PC-9 (cell line): ENCODE measurements around the gene GREB1L. TPM values are rescaled to one million over a fixed set of nuclear protein-coding genes. Genes with fewer than 3 reads are reported as not detected.

Experiments used
- BruUV-seq: library from RNA; stranded (reverse); fragments of 400-500 nt; replicated peaks from 2 replicates; lab custom pipeline; 2021; lab: Mats Ljungman, UMichigan
- CTCF ChIA-PET: fragments of 300-600 bp; sonication (Branson Sonifier 250); formaldehyde crosslinking; loops from one replicate; lab custom pipeline; 2022; ENCODE audit warnings: antibody characterized with exemption; lab: Charles Lee
- POLR2A ChIA-PET: fragments of 300-600 bp; sonication (Branson Sonifier 250); formaldehyde crosslinking; loops from one replicate; lab custom pipeline; 2022; ENCODE audit warnings: antibody characterized with exemption; ENCODE audit not compliant: unreplicated experiment; lab: Charles Lee
- DNase-seq, 2 experiments: peaks; one replicate each; pipeline versions ENCODE4 v3.0.0 to v3.0.0-alpha.2; 2015 to 2022; ENCODE audit warnings: mixed read lengths in 1 of 2
- H2AFZ ChIP-seq: fragments of 200-600 bp; sonication (generic); 2 replicates; pipeline ENCODE4 v1.8.1; 2017; ENCODE audit warnings: antibody characterized with exemption
- H3F3A ChIP-seq: fragments of 200-600 bp; sonication (generic); 2 replicates; pipeline ENCODE4 v1.8.1; 2017; ENCODE audit warnings: antibody characterized with exemption, mild to moderate bottlenecking, low read depth; ENCODE audit not compliant: insufficient read depth
- H3K27ac ChIP-seq: fragments of 200-600 bp; sonication (generic); 2 replicates; pipeline ENCODE4 v1.6.1; 2016; ENCODE audit warnings: mixed run types
- H3K27me3 ChIP-seq: fragments of 200-600 bp; sonication (generic); 2 replicates; pipeline ENCODE4 v1.6.1; 2016; ENCODE audit warnings: low read depth, mixed run types; ENCODE audit not compliant: insufficient read depth
- H3K36me3 ChIP-seq: fragments of 200-600 bp; sonication (generic); 2 replicates; pipeline ENCODE4 v1.6.1; 2016; ENCODE audit warnings: low read depth, mixed run types
- H3K4me1 ChIP-seq: fragments of 200-600 bp; sonication (generic); replicated peaks from 2 replicates; pipeline ENCODE4 v1.6.1; 2016; ENCODE audit warnings: mixed run types; ENCODE audit not compliant: insufficient read depth
- H3K4me2 ChIP-seq: fragments of 200-600 bp; sonication (generic); 2 replicates; pipeline ENCODE4 v1.6.1; 2017; ENCODE audit warnings: mixed run types
- H3K4me3 ChIP-seq: fragments of 200-600 bp; sonication (generic); 2 replicates; pipeline ENCODE4 v1.6.1; 2016; ENCODE audit warnings: mixed run types
- H3K79me2 ChIP-seq: fragments of 200-600 bp; sonication (generic); 2 replicates; pipeline ENCODE4 v1.6.1; 2017; ENCODE audit warnings: low read depth, mixed run types
- H3K9me2 ChIP-seq: fragments of 200-600 bp; sonication (generic); 2 replicates; pipeline ENCODE4 v1.8.1; 2017; ENCODE audit warnings: mild to moderate bottlenecking; ENCODE audit not compliant: insufficient read depth
- H3K9me3 ChIP-seq: fragments of 200-600 bp; sonication (generic); 2 replicates; pipeline ENCODE4 v1.8.1; 2016; ENCODE audit warnings: low read depth; ENCODE audit not compliant: insufficient read depth
- H4K20me1 ChIP-seq: fragments of 200-600 bp; sonication (generic); 2 replicates; pipeline ENCODE4 v1.8.1; 2017; ENCODE audit not compliant: insufficient read depth
- EZH2 ChIP-seq: fragments of 200-600 bp; sonication (generic); IDR thresholded peaks from 2 replicates; pipeline ENCODE4 v1.8.0; 2017; ENCODE audit warnings: antibody characterized with exemption, low read depth
- intact Hi-C: fragments of 100-400 bp; cut with micrococcal nuclease; formaldehyde crosslinking; loops from one replicate; pipeline ENCODE4 v1.10.0; 2022; ENCODE audit not compliant: unreplicated experiment
- total RNA-seq: library from RNA; stranded (reverse); gene quantifications from 2 replicates; pipeline ENCODE4 v1.2.3, GENCODE V29; 2021
- TF ChIP-seq, protein P1 (sequence below): fragments of 200-600 bp; sonication (generic); conservative IDR thresholded peaks from 2 replicates; pipeline ENCODE4 v1.6.1; 2017; ENCODE audit warnings: mixed run types, antibody characterized with exemption, mild to moderate bottlenecking, moderate library complexity

Gene GREB1L
- total RNA-seq, 1 experiment from 2014 or later = 6.0 TPM

DNA sequence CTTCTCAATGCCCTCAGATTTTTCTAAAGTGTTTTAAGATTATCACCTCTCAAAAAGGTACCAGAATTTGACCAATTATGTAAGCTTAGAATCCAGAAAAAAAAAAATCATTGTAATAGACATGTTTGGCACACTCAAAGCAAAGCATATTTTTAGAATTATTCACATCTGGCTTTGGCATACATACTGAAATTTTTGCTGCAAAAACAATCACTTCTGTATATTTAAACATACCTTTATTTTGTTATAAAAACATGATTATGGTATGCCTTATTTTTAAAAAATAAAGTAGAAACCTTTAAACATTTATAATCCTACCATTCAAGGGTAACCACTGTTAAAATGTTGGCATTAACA, 215.1 kb downstream of the GREB1L start:
- H3K9me2 ChIP-seq = no peaks in the 10 kb centered on the region
- no peak overlapping the region for H3K27ac ChIP-seq
- no peak overlapping the region for H3K4me2 ChIP-seq
- no peaks in the 10 kb centered on the region for H3F3A ChIP-seq
- H2AFZ ChIP-seq = no peak overlapping the region
- no peak for DNase-seq
- H3K27me3 ChIP-seq = no peaks in the 10 kb centered on the region
- BruUV-seq = no TSS peak
- H3K4me1 ChIP-seq = no peaks in the 10 kb centered on the region
- no peaks in the 10 kb centered on the region for H3K36me3 ChIP-seq
- CTCF ChIA-PET = no interaction called here
- no peaks in the 10 kb centered on the region for H3K9me3 ChIP-seq
- H3K79me2 ChIP-seq = no peaks in the 10 kb centered on the region
- POLR2A ChIA-PET = no interaction called here
- intact Hi-C loops = no loop called here
- H4K20me1 ChIP-seq = no peaks in the 10 kb centered on the region
- TF ChIP-seq, protein P1, sequence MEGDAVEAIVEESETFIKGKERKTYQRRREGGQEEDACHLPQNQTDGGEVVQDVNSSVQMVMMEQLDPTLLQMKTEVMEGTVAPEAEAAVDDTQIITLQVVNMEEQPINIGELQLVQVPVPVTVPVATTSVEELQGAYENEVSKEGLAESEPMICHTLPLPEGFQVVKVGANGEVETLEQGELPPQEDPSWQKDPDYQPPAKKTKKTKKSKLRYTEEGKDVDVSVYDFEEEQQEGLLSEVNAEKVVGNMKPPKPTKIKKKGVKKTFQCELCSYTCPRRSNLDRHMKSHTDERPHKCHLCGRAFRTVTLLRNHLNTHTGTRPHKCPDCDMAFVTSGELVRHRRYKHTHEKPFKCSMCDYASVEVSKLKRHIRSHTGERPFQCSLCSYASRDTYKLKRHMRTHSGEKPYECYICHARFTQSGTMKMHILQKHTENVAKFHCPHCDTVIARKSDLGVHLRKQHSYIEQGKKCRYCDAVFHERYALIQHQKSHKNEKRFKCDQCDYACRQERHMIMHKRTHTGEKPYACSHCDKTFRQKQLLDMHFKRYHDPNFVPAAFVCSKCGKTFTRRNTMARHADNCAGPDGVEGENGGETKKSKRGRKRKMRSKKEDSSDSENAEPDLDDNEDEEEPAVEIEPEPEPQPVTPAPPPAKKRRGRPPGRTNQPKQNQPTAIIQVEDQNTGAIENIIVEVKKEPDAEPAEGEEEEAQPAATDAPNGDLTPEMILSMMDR = no peak
- no peak for TF ChIP-seq EZH2
- no peak overlapping the region for H3K4me3 ChIP-seq

DNA sequence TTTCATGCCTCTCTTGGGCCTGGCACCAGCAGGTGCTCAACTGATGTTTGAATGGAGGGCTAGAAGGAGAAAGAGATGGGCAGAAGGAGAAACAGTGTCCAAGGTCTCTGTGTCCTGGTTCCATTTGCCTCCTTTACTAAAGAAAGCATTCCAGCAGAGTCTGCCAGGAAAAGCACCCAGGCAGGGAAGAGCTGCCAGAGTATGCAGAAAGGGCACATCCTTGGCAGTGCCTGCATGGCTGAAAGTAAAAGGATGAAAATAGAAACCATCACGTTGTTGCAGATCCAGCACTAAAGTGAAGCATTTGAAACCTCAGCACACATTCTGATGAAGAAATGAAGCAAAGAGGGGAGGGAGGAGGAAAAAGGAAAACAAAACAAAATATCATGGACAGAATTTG, 216.3 kb downstream of the GREB1L start:
- Histone ChIP-seq H3K9me3 (no peaks in the 10 kb centered on the region), H3K36me3 (no peaks in the 10 kb centered on the region), H3K4me2 (no peak overlapping the region), H3F3A (no peaks in the 10 kb centered on the region), H3K4me1 (no peaks in the 10 kb centered on the region), H2AFZ (no peak overlapping the region), H3K9me2 (no peaks in the 10 kb centered on the region), H3K27me3 (no peaks in the 10 kb centered on the region), H3K4me3 (no peak overlapping the region), H4K20me1 (no peaks in the 10 kb centered on the region), H3K27ac (no peak overlapping the region), H3K79me2 (no peaks in the 10 kb centered on the region)
- TF ChIP-seq EZH2 = no peak
- TF ChIP-seq, protein P1 = no peak
- DNase-seq = no peak
- intact Hi-C loops = no loop called here
- POLR2A ChIA-PET = no interaction called here
- CTCF ChIA-PET = no interaction called here
- no TSS peak for BruUV-seq

DNA sequence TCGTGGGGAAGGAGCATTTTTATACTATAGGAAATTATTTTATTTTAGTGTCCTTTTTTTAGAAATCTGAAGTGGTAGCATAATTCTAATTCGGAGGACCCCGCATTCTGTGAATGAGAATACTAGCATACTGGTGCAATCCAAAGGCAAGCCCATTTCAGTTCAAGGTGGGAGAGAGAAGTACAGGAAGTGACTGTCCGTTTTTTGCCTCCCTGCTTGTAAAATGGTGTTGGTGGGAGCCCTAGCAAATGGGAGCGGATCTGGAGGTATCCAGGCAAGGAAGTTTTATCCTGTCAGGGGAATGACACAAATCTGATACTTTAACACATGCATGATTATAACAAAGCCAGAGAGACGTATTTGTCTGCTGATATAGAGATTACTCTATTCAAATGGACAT, 216.8 kb downstream of the GREB1L start:
- TF ChIP-seq EZH2 = no peak
- TF ChIP-seq, protein P1 = no peak
- Histone ChIP-seq H3K9me2 (no peaks in the 10 kb centered on the region), H3K27me3 (no peaks in the 10 kb centered on the region), H3K4me3 (no peak overlapping the region), H3K36me3 (no peaks in the 10 kb centered on the region), H3K4me1 (no peaks in the 10 kb centered on the region), H3K9me3 (no peaks in the 10 kb centered on the region), H3K79me2 (no peaks in the 10 kb centered on the region), H3F3A (no peaks in the 10 kb centered on the region), H3K27ac (no peak overlapping the region), H4K20me1 (no peaks in the 10 kb centered on the region), H3K4me2 (no peak overlapping the region), H2AFZ (no peak overlapping the region)
- ChIA-PET CTCF (no interaction called here), POLR2A (no interaction called here)
- BruUV-seq = no TSS peak
- intact Hi-C loops = no loop called here
- DNase-seq = no peak
